Measurements from ENCODE around the gene NTM.

The NTM gene

DNA sequence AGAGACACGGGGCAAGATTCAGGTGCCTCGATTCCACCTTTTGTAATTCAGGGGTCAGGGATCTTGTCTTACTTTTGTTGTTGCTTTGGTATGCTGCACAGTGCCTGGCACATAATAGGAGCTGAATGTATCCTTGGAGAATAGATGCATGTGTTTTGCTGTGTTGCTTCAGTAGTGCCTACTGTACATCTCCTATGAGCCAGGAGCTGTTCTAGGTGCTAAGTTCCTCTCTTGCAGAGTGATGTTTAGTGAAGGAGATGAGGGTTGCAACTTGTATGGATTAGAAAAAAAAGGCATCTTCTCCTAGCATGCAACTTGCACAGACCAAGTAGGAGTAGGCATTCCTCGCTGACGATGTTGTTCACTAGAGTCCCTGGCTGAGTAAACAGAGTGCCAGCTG lies 555.4 kb downstream of the NTM start:
- H2AK5ac ChIP-seq (ENCODE audit: low read depth, low read length): peak overlapping the region; percentile 48
- peaks cover 2% of the 10 kb centered on the region for H3K79me1 ChIP-seq (ENCODE audit: low read depth, low read length)
- H2BK120ac ChIP-seq (ENCODE audit: low read depth, low read length): no peak overlapping the region
- H3K9ac ChIP-seq (ENCODE audit: low read depth, low read length, poor library complexity): no peak overlapping the region
- H2AFZ ChIP-seq (ENCODE audit: low read length): no peak overlapping the region
- no peak overlapping the region for H2BK5ac ChIP-seq (ENCODE audit: low read length)
- no peak overlapping the region for H3K4me3 ChIP-seq (ENCODE audit: low read length in 2 of 2)
- H2BK15ac ChIP-seq (ENCODE audit: low read length): no peak overlapping the region
- no peaks in the 10 kb centered on the region for H3K9me3 ChIP-seq (replicated peaks in 1 of 2; ENCODE audit: control insufficient read depth in 2 of 2, insufficient read depth in 1 of 2, low read depth in 1 of 2, low read length in 2 of 2)
- H4K91ac ChIP-seq (ENCODE audit: low read depth, low read length, poor library complexity): no peak overlapping the region
- no peaks in the 10 kb centered on the region for H3K27me3 ChIP-seq (ENCODE audit: control insufficient read depth in 3 of 3, insufficient read depth in 3 of 3, low read depth in 1 of 3, low read length in 3 of 3)
- H3K14ac ChIP-seq (ENCODE audit: low read length): no peak overlapping the region
- H3K4me2 ChIP-seq (ENCODE audit: insufficient read depth, low read length, poor library complexity, severe bottlenecking): no peak overlapping the region
- no peak overlapping the region for H2BK12ac ChIP-seq (ENCODE audit: low read length)
- H4K8ac ChIP-seq (ENCODE audit: low read depth, low read length): peak overlapping the region; percentile 67
- no peak overlapping the region for H3K4ac ChIP-seq (ENCODE audit: low read length)
- no peak overlapping the region for H3K18ac ChIP-seq (ENCODE audit: low read length)
- WGBS, 2 donors (ENCODE audit: extremely low coverage in 2 of 2, insufficient read length in 2 of 2, insufficient replicate concordance in 1 of 2): no CpG with 5 or more reads among the region's 4 CpGs
- DNase-seq (ENCODE audit: low spot score): no peak
- H3K23ac ChIP-seq (ENCODE audit: low read depth, low read length, poor library complexity): no peak overlapping the region
- no peak overlapping the region for H3K27ac ChIP-seq (replicated peaks; ENCODE audit: low read length)
- H3K36me3 ChIP-seq (replicated peaks in 1 of 2; ENCODE audit: control insufficient read depth in 2 of 2, insufficient read depth in 2 of 2, low read length in 2 of 2): no peaks in the 10 kb centered on the region
- peaks cover 0 to 8% of the 10 kb centered on the region in 2 donors for H3K4me1 ChIP-seq (ENCODE audit: control insufficient read depth in 2 of 2, insufficient read depth in 1 of 2, low read depth in 1 of 2, low read length in 2 of 2)

DNA sequence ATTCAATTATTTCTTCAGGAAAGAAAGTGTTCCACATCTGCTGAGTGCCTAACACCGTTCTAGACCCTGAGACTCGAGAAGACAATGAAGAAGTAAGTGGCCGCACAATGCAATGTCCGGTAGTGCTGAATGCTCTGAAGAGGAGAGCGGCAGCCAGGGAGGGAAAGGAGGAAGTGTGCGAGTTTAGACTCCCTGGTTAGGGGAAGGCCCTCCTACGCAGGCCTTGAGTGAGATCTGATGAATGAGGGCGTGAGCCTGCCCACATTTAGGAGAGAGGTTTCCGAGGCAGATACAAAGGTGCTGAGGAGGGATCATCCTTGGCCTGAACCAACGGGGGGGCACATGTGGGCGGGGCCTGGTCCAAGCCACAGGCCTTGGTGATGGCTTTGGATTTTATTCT lies 558.6 kb downstream of the NTM start:
- Histone ChIP-seq H3K9me3 (replicated peaks in 1 of 2; ENCODE audit: control insufficient read depth in 2 of 2, insufficient read depth in 1 of 2, low read depth in 1 of 2, low read length in 2 of 2) (no peaks in the 10 kb centered on the region), H2AFZ (ENCODE audit: low read length) (peak overlapping the region; percentile 13), H2BK120ac (ENCODE audit: low read depth, low read length) (no peak overlapping the region), H2BK15ac (ENCODE audit: low read length) (no peak overlapping the region), H4K8ac (ENCODE audit: low read depth, low read length) (no peak overlapping the region), H3K23ac (ENCODE audit: low read depth, low read length, poor library complexity) (no peak overlapping the region), H2BK5ac (ENCODE audit: low read length) (no peak overlapping the region), H3K9ac (ENCODE audit: low read depth, low read length, poor library complexity) (no peak overlapping the region), H3K4me2 (ENCODE audit: insufficient read depth, low read length, poor library complexity, severe bottlenecking) (no peak overlapping the region), H3K4me1 (ENCODE audit: control insufficient read depth in 2 of 2, insufficient read depth in 1 of 2, low read depth in 1 of 2, low read length in 2 of 2) (peaks cover 0 to 7% of the 10 kb centered on the region in 2 donors), H3K36me3 (replicated peaks in 1 of 2; ENCODE audit: control insufficient read depth in 2 of 2, insufficient read depth in 2 of 2, low read length in 2 of 2) (no peaks in the 10 kb centered on the region), H3K27ac (replicated peaks; ENCODE audit: low read length) (no peak overlapping the region), H3K79me1 (ENCODE audit: low read depth, low read length) (peaks cover 2% of the 10 kb centered on the region), H3K27me3 (ENCODE audit: control insufficient read depth in 3 of 3, insufficient read depth in 3 of 3, low read depth in 1 of 3, low read length in 3 of 3) (no peaks in the 10 kb centered on the region), H3K14ac (ENCODE audit: low read length) (no peak overlapping the region), H4K91ac (ENCODE audit: low read depth, low read length, poor library complexity) (no peak overlapping the region), H2BK12ac (ENCODE audit: low read length) (no peak overlapping the region), H3K4ac (ENCODE audit: low read length) (no peak overlapping the region), H3K18ac (ENCODE audit: low read length) (no peak overlapping the region), H2AK5ac (ENCODE audit: low read depth, low read length) (no peak overlapping the region), H3K4me3 (ENCODE audit: low read length in 2 of 2) (no peak overlapping the region)
- no peak for DNase-seq (ENCODE audit: low spot score)
- no CpG with 5 or more reads among the region's 11 CpGs for WGBS, 2 donors (ENCODE audit: extremely low coverage in 2 of 2, insufficient read length in 2 of 2, insufficient replicate concordance in 1 of 2)

DNA sequence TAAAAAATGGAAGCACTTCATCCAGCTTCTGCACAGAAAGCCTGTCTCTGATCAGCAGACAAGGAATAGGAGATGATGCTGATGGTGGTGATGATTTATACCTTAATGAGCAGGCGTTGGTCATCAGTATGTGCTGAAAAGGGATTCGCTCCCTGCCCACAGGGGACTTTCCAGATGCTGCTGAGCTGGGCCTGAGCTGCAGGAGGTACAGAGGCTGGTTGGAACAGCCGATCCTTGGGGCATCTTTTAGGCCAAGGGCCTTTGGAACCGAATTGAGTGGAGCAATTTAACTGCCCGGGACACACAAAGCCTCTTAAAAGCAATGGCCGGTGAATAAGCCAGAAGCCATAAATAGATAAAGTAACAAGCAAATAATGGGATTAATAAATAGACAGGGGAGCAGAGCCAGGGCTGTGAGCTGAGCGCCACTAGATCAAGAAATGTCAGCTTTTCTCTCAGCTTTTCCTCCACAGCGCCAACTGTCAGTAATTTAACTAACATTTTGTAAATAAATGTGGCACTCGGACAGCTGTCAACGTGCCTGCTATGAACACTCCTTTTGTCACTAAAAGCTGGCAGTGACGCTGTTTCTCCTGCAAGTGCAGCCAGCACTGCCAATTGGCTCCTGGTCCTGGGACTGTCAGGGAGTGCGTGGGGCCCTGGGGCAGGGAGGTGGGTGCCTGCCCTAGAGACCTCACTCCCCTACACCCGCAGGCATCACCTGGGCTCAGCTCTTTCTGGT lies 562.3 kb downstream of the NTM start:
- Histone ChIP-seq H3K4me3 (ENCODE audit: low read length in 2 of 2) (no peak overlapping the region), H3K36me3 (replicated peaks in 1 of 2; ENCODE audit: control insufficient read depth in 2 of 2, insufficient read depth in 2 of 2, low read length in 2 of 2) (no peaks in the 10 kb centered on the region), H3K4me1 (ENCODE audit: control insufficient read depth in 2 of 2, insufficient read depth in 1 of 2, low read depth in 1 of 2, low read length in 2 of 2) (peaks cover 0 to 3% of the 10 kb centered on the region in 2 donors), H2AK5ac (ENCODE audit: low read depth, low read length) (no peak overlapping the region), H2BK120ac (ENCODE audit: low read depth, low read length) (no peak overlapping the region), H3K4ac (ENCODE audit: low read length) (no peak overlapping the region), H2BK15ac (ENCODE audit: low read length) (no peak overlapping the region), H3K27me3 (ENCODE audit: control insufficient read depth in 3 of 3, insufficient read depth in 3 of 3, low read depth in 1 of 3, low read length in 3 of 3) (no peaks in the 10 kb centered on the region), H3K9me3 (replicated peaks in 1 of 2; ENCODE audit: control insufficient read depth in 2 of 2, insufficient read depth in 1 of 2, low read depth in 1 of 2, low read length in 2 of 2) (no peaks in the 10 kb centered on the region), H3K79me1 (ENCODE audit: low read depth, low read length) (no peaks in the 10 kb centered on the region), H3K14ac (ENCODE audit: low read length) (no peak overlapping the region), H3K23ac (ENCODE audit: low read depth, low read length, poor library complexity) (no peak overlapping the region), H3K27ac (replicated peaks; ENCODE audit: low read length) (no peak overlapping the region), H3K9ac (ENCODE audit: low read depth, low read length, poor library complexity) (no peak overlapping the region), H2AFZ (ENCODE audit: low read length) (no peak overlapping the region), H3K4me2 (ENCODE audit: insufficient read depth, low read length, poor library complexity, severe bottlenecking) (no peak overlapping the region), H3K18ac (ENCODE audit: low read length) (no peak overlapping the region), H2BK5ac (ENCODE audit: low read length) (no peak overlapping the region), H2BK12ac (ENCODE audit: low read length) (no peak overlapping the region), H4K91ac (ENCODE audit: low read depth, low read length, poor library complexity) (no peak overlapping the region), H4K8ac (ENCODE audit: low read depth, low read length) (no peak overlapping the region)
- no peak for DNase-seq (ENCODE audit: low spot score)
- WGBS, 2 donors (ENCODE audit: extremely low coverage in 2 of 2, insufficient read length in 2 of 2, insufficient replicate concordance in 1 of 2): no CpG with 5 or more reads among the region's 13 CpGs

DNA sequence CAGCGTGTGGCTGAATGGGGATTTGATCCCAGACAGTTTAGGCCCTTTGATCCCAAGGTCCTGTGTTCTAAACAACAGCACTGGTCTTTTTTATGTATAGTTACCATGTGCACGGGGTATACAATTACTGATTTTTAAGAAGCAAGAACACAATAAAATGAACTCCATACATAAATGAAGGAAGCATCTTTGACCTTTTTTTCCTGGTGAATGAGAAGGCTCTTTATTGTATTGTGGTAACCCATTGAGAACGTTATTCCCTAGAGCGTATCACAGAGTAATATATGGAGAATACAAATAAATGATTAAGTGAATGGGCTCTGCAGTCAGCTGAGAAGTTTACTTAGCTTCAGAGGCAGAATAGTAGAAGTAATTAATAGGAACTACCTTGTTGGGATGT lies 563.6 kb downstream of the NTM start:
- Histone ChIP-seq H3K4me3 (ENCODE audit: low read length in 2 of 2) (no peak overlapping the region), H3K23ac (ENCODE audit: low read depth, low read length, poor library complexity) (no peak overlapping the region), H3K36me3 (replicated peaks in 1 of 2; ENCODE audit: control insufficient read depth in 2 of 2, insufficient read depth in 2 of 2, low read length in 2 of 2) (no peaks in the 10 kb centered on the region), H3K9me3 (replicated peaks in 1 of 2; ENCODE audit: control insufficient read depth in 2 of 2, insufficient read depth in 1 of 2, low read depth in 1 of 2, low read length in 2 of 2) (no peaks in the 10 kb centered on the region), H3K9ac (ENCODE audit: low read depth, low read length, poor library complexity) (no peak overlapping the region), H2BK120ac (ENCODE audit: low read depth, low read length) (no peak overlapping the region), H3K27ac (replicated peaks; ENCODE audit: low read length) (no peak overlapping the region), H2BK5ac (ENCODE audit: low read length) (no peak overlapping the region), H2AFZ (ENCODE audit: low read length) (no peak overlapping the region), H3K4me2 (ENCODE audit: insufficient read depth, low read length, poor library complexity, severe bottlenecking) (no peak overlapping the region), H2AK5ac (ENCODE audit: low read depth, low read length) (no peak overlapping the region), H2BK12ac (ENCODE audit: low read length) (no peak overlapping the region), H4K91ac (ENCODE audit: low read depth, low read length, poor library complexity) (no peak overlapping the region), H3K4me1 (ENCODE audit: control insufficient read depth in 2 of 2, insufficient read depth in 1 of 2, low read depth in 1 of 2, low read length in 2 of 2) (peaks cover 0 to 1% of the 10 kb centered on the region in 2 donors), H2BK15ac (ENCODE audit: low read length) (no peak overlapping the region), H3K79me1 (ENCODE audit: low read depth, low read length) (no peaks in the 10 kb centered on the region), H3K18ac (ENCODE audit: low read length) (no peak overlapping the region), H3K14ac (ENCODE audit: low read length) (no peak overlapping the region), H3K4ac (ENCODE audit: low read length) (no peak overlapping the region), H3K27me3 (ENCODE audit: control insufficient read depth in 3 of 3, insufficient read depth in 3 of 3, low read depth in 1 of 3, low read length in 3 of 3) (no peaks in the 10 kb centered on the region), H4K8ac (ENCODE audit: low read depth, low read length) (no peak overlapping the region)
- WGBS, 2 donors (ENCODE audit: extremely low coverage in 2 of 2, insufficient read length in 2 of 2, insufficient replicate concordance in 1 of 2): no CpG with 5 or more reads among the region's 4 CpGs
- no peak for DNase-seq (ENCODE audit: low spot score)

Measured in neuronal stem cell (in vitro differentiated cells).